Activated CD4-positive, alpha-beta T cell treated with anti-CD3 and anti-CD28 coated beads, Interleukin-2, amount 50 U/mL, for 1 hour (primary cell): ENCODE measurements around the gene ACRV1.

ENCODE experiments used
- DNase-seq: peaks from one replicate; pipeline ENCODE4 v3.0.0-alpha.2; 2020

Gene ACRV1

GRCh38 chr11:125649465-125650166 lies 31.0 kb downstream of the ACRV1 start:
- no peak for DNase-seq

GRCh38 chr11:125645871-125646270 lies 34.8 kb downstream of the ACRV1 start:
- no peak for DNase-seq

- DNase-seq: no peak
These were observed 42.3 kb downstream of the ACRV1 start for GRCh38 chr11:125638315-125638714.

DNA sequence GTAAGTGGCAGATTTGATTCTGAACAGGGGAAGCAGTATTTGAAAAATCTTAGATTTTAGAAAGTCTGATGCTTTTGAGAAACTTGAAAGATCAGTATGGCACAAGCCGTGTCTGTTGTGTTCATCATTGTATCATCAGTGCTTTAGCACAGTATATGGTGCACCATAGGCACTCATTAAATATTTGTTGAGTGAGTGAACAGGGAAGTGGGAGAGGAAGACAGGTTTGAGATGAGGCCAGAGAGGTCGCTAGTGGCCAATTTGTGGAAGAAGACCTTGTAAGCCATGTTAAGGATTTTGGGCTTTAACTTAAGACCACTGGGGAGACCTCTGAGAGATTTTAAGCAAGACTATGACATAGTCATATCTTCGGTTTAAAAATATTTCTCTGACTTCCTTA lies 42.8 kb downstream of the ACRV1 start:
- no peak for DNase-seq

DNA sequence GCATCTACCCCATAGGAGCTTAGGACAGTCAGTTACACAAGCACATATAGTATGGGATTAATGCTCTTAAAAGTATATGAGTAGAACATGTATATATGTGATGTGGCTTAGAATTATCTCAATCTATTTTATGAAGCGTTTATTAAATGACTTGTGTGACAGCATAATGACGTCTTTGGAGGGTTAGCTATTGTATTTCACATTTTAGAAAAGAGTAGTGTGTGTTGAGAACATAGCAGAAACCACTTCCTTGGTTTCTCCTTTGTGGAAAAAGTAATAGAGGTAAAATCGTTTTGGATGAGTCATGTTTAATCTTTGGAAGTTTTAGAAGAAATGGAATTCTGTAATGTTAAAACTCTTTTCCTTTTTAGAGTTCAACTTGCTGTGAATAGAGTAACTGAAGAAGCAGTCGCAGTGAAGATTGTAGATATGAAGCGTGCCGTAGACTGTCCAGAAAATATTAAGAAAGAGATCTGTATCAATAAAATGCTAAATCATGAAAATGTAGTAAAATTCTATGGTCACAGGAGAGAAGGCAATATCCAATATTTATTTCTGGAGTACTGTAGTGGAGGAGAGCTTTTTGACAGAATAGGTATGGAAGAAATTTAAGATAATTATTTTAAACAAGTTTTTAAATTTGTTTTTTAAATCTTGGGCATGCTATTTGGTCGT lies 53.3 kb downstream of the ACRV1 start:
- DNase-seq: no peak

DNA sequence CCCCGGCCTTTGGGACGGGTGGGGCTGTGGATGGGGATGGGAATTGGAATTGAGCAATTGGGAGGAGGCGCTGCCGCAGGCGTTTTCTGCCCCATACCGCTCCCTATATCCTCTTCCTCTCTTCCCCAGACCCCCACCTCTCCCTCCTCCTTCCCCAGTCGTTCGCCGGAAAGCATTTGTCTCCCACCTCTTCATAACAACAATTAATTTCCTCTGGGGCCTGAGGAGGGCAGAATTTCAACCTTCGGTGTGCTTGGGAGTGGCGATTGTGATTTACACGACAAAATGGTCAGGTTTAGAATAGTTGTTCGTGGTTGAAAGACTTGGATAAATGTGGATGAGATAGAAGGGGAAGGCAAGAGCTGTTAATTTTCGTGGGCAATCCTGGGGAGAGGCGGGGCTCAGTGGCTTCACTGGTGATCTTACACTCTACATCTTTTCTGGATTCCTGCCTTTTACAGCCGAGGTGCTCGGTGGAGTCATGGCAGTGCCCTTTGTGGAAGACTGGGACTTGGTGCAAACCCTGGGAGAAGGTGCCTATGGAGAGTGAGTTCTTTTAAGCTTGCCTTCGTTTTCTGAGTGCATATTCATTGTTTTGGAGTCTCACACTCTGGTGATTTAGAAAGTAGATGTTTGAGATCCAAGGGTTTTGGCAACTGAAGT lies 54.2 kb downstream of the ACRV1 start:
- peak; percentile 13 for DNase-seq

DNA sequence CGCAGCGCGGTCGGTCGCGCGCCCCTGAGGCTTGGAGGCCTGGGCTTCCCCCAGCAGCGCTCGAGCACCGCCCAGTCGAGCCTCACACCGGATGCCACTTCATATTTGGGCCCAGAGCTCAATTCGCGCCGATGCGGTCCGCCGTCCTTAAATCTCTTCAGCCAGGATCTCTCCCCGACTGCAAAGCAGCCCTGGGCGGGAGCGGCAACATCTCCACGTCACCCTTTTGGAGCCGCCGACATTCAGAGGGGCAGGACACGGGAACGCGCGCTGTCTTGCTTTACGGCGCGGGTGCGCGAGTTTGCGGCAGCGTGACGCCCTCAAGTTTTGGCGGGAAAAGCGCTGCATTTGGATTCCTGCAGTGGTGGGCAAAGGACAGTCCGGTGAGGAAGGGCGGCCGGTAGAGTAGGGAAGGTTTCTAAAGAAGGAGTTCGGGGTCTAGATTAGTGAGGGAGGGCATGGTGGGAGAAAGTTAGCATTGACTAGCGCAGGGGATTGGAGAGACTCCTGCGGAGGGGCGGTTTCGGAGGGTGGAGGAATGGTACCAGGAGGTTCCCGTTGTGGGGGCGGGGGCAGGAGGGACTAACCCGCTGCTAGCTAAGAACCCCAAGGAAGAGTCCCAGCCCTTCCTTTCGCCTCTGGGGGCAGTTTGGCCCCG lies 54.9 kb downstream of the ACRV1 start:
- DNase-seq: peak; percentile 82

GRCh38 chr11:125625225-125625629 lies 55.4 kb downstream of the ACRV1 start:
- DNase-seq: no peak

- DNase-seq: no peak
These were observed 55.9 kb downstream of the ACRV1 start, which contains the start of gene CHEK1 for GRCh38 chr11:125624756-125625213. Gene CHEK1, plus strand, starts transcription at chr11:125625163. Its CDS starts 1,606 bp downstream, at chr11:125626769.

DNA sequence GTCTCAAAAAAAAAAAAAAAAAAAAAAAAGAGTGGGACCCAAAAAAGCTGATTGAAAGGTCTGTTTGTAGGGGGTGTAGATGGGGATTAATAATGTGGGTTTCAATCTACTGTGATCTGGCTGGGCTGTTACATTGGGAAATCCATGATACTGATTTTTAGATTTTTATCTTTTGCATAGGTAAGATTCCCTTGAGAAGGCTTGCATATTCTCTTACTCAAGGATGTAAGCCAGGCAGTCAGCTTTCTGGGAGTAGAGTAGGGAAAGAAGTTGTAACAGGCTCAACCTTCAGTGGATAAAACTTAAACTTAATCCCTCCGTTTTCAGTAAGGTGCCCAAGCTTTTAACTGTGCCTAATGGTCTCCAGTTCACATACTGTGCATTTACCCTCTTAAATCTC lies 57.6 kb downstream of the ACRV1 start:
- no peak for DNase-seq

GRCh38 chr11:125621995-125622394 lies 58.7 kb downstream of the ACRV1 start:
- DNase-seq: no peak
